Stimulated activated effector memory CD8-positive, alpha-beta T cell treated with anti-CD3 and anti-CD28 coated beads, Interleukin-12 subunit alpha, Interleukin-12 subunit beta, amount 100 ng/mL, for 72 hours (primary cell): ENCODE measurements around the gene SPATA13.
A peak's percentile ranks its signal among the peaks of the same experiment; 100 is the strongest.
"Not testable (repeated sequence)": the region's sequence is repeated elsewhere in the genome, so short reads cannot be mapped to it uniquely, and the experiment has no call there.

ENCODE experiments used
- ATAC-seq: fragments of 150-1000 bp; cut with Tn5 transposase; 2 replicates; pipeline ENCODE4 v1.10.0; 2021
- DNase-seq, 2 donors: peaks; one replicate each; pipeline ENCODE4 v3.0.0; 2021 to 2022; ENCODE audit warnings: low spot score in 2 of 2
- H3K27ac Mint-ChIP-seq: one replicate; pipeline ENCODE4 v1.8.0; 2022; ENCODE audit warnings: mild to moderate bottlenecking, mixed read lengths
- H3K36me3 Mint-ChIP-seq: one replicate; pipeline ENCODE4 v1.8.0; 2022; ENCODE audit warnings: mild to moderate bottlenecking, mixed read lengths
- H3K4me1 Mint-ChIP-seq: one replicate; pipeline ENCODE4 v1.8.0; 2022; ENCODE audit warnings: mixed read lengths
- H3K4me3 Mint-ChIP-seq: one replicate; pipeline ENCODE4 v1.8.0; 2022; ENCODE audit warnings: mild to moderate bottlenecking, mixed read lengths
- H3K9me3 Mint-ChIP-seq: one replicate; pipeline ENCODE4 v1.8.0; 2022; ENCODE audit warnings: mixed read lengths

The SPATA13 gene

GRCh38 chr13:24187185-24187584 is 26.7 kb downstream of the SPATA13 start:
- Mint-ChIP-seq H3K4me3 (peak overlapping the region; percentile 32), H3K9me3 (peaks cover 1% of the 10 kb centered on the region), H3K36me3 (peaks cover 5% of the 10 kb centered on the region), H3K4me1 (peaks cover 44% of the 10 kb centered on the region), H3K27ac (peak overlapping the region; percentile 79)
- DNase-seq (peak in 1 of 2 donors; percentile 60), ATAC-seq (peak; percentile 99)

GRCh38 chr13:24192057-24192810 is 31.7 kb downstream of the SPATA13 start:
- Mint-ChIP-seq H3K9me3 (no peaks in the 10 kb centered on the region), H3K4me1 (peaks cover 22% of the 10 kb centered on the region), H3K36me3 (peaks cover 3% of the 10 kb centered on the region), H3K27ac (peak overlapping the region; percentile 60), H3K4me3 (no peak overlapping the region)
- DNase-seq (no peak), ATAC-seq (no peak)

GRCh38 chr13:24192811-24193162 is 32.3 kb downstream of the SPATA13 start:
- H3K9me3 Mint-ChIP-seq, result no peaks in the 10 kb centered on the region
- peak overlapping the region; percentile 60 for H3K27ac Mint-ChIP-seq
- peaks cover 16% of the 10 kb centered on the region for H3K4me1 Mint-ChIP-seq
- DNase-seq (no peak), ATAC-seq (no peak)
- no peaks in the 10 kb centered on the region for H3K36me3 Mint-ChIP-seq
- H3K4me3 Mint-ChIP-seq, result no peak overlapping the region

GRCh38 chr13:24194447-24194846 is 33.9 kb downstream of the SPATA13 start:
- Mint-ChIP-seq H3K9me3 (no peaks in the 10 kb centered on the region), H3K36me3 (no peaks in the 10 kb centered on the region), H3K27ac (no peak overlapping the region), H3K4me1 (peaks cover 14% of the 10 kb centered on the region), H3K4me3 (no peak overlapping the region)
- ATAC-seq (no peak), DNase-seq (no peak)

GRCh38 chr13:24195626-24196025 is 35.1 kb downstream of the SPATA13 start:
- H3K4me1 Mint-ChIP-seq, result peaks cover 14% of the 10 kb centered on the region
- no peak overlapping the region for H3K4me3 Mint-ChIP-seq
- no peak for ATAC-seq
- DNase-seq, result no peak
- no peak overlapping the region for H3K27ac Mint-ChIP-seq
- no peaks in the 10 kb centered on the region for H3K9me3 Mint-ChIP-seq
- no peaks in the 10 kb centered on the region for H3K36me3 Mint-ChIP-seq

- Mint-ChIP-seq H3K9me3 (no peaks in the 10 kb centered on the region), H3K4me3 (no peak overlapping the region), H3K36me3 (no peaks in the 10 kb centered on the region), H3K27ac (no peak overlapping the region), H3K4me1 (peaks cover 14% of the 10 kb centered on the region)
- no peak for DNase-seq
- no peak for ATAC-seq
Observed at GRCh38 chr13:24196593-24197197, 36.2 kb downstream of the SPATA13 start.

- Mint-ChIP-seq H3K36me3 (no peaks in the 10 kb centered on the region), H3K9me3 (no peaks in the 10 kb centered on the region), H3K4me3 (no peak overlapping the region), H3K4me1 (peaks cover 10% of the 10 kb centered on the region), H3K27ac (no peak overlapping the region)
- DNase-seq, result no peak
- no peak for ATAC-seq
Observed at GRCh38 chr13:24199016-24199415, 38.5 kb downstream of the SPATA13 start.

GRCh38 chr13:24202215-24202614 is 41.7 kb downstream of the SPATA13 start:
- Mint-ChIP-seq H3K9me3 (no peaks in the 10 kb centered on the region), H3K4me3 (no peak overlapping the region), H3K27ac (no peak overlapping the region), H3K4me1 (peaks cover 33% of the 10 kb centered on the region), H3K36me3 (no peaks in the 10 kb centered on the region)
- no peak for ATAC-seq
- no peak for DNase-seq

GRCh38 chr13:24203273-24203672 is 42.8 kb downstream of the SPATA13 start:
- Mint-ChIP-seq H3K27ac (no peak overlapping the region), H3K4me3 (no peak overlapping the region), H3K9me3 (no peaks in the 10 kb centered on the region), H3K4me1 (peaks cover 39% of the 10 kb centered on the region), H3K36me3 (no peaks in the 10 kb centered on the region)
- ATAC-seq (no peak), DNase-seq (no peak)

GRCh38 chr13:24203811-24204210 is 43.3 kb downstream of the SPATA13 start:
- Mint-ChIP-seq H3K4me3 (peak overlapping the region; percentile 16), H3K27ac (no peak overlapping the region), H3K4me1 (peaks cover 39% of the 10 kb centered on the region), H3K36me3 (no peaks in the 10 kb centered on the region), H3K9me3 (no peaks in the 10 kb centered on the region)
- DNase-seq (no peak), ATAC-seq (peak; percentile 83)

GRCh38 chr13:24205076-24205475 is 44.6 kb downstream of the SPATA13 start:
- not testable (repeated sequence) for ATAC-seq, H3K27ac Mint-ChIP-seq, H3K9me3 Mint-ChIP-seq, H3K4me3 Mint-ChIP-seq, DNase-seq, H3K36me3 Mint-ChIP-seq
- peaks cover 39% of the 10 kb centered on the region for H3K4me1 Mint-ChIP-seq

- DNase-seq, result no peak
- Mint-ChIP-seq H3K36me3 (peaks cover 6% of the 10 kb centered on the region), H3K4me1 (peaks cover 39% of the 10 kb centered on the region), H3K9me3 (no peaks in the 10 kb centered on the region), H3K27ac (no peak overlapping the region), H3K4me3 (no peak overlapping the region)
- ATAC-seq, result no peak
Observed at GRCh38 chr13:24207841-24208667, 47.5 kb downstream of the SPATA13 start.

- Mint-ChIP-seq H3K27ac (no peak overlapping the region), H3K4me3 (no peak overlapping the region), H3K4me1 (peaks cover 28% of the 10 kb centered on the region), H3K9me3 (no peaks in the 10 kb centered on the region), H3K36me3 (peaks cover 6% of the 10 kb centered on the region)
- no peak for ATAC-seq
- DNase-seq, result no peak
Observed at GRCh38 chr13:24209138-24209537, 48.6 kb downstream of the SPATA13 start.

GRCh38 chr13:24212254-24212653 is 51.7 kb downstream of the SPATA13 start:
- no peak overlapping the region for H3K27ac Mint-ChIP-seq
- DNase-seq (no peak), ATAC-seq (no peak)
- no peak overlapping the region for H3K4me3 Mint-ChIP-seq
- H3K4me1 Mint-ChIP-seq, result peaks cover 23% of the 10 kb centered on the region
- no peaks in the 10 kb centered on the region for H3K9me3 Mint-ChIP-seq
- H3K36me3 Mint-ChIP-seq, result peaks cover 6% of the 10 kb centered on the region

- ATAC-seq (no peak), DNase-seq (no peak)
- Mint-ChIP-seq H3K36me3 (peaks cover 6% of the 10 kb centered on the region), H3K4me1 (peaks cover 26% of the 10 kb centered on the region), H3K27ac (no peak overlapping the region), H3K9me3 (no peaks in the 10 kb centered on the region), H3K4me3 (no peak overlapping the region)
Observed at GRCh38 chr13:24212674-24213073, 52.2 kb downstream of the SPATA13 start.
